Measurements from ENCODE around the gene B4GALT1.

- no peak for TF ChIP-seq CTCF (IDR thresholded peaks at IDR 0.05; ENCODE audit: control extremely low read depth in 1 of 3, insufficient read depth in 1 of 3, low read depth in 1 of 3, low read length in 3 of 3)
- TF ChIP-seq EZH2 (IDR thresholded peaks at IDR 0.05; ENCODE audit: low read depth, low read length, severe bottlenecking): no peak
- no peak for TF ChIP-seq POLR2A (IDR thresholded peaks at IDR 0.05; ENCODE audit: control extremely low read depth in 1 of 2, low read depth in 2 of 2, low read length in 2 of 2)
- no peak for TF ChIP-seq E2F6 (IDR thresholded peaks at IDR 0.05)
- no peak for TF ChIP-seq BCL11A (IDR thresholded peaks at IDR 0.05; ENCODE audit: low read depth in 2 of 2, low read length in 2 of 2)
- TF ChIP-seq KDM1A (IDR thresholded peaks at IDR 0.05; ENCODE audit: borderline replicate concordance, low read length): no peak
- TF ChIP-seq CEBPB (IDR thresholded peaks at IDR 0.05; ENCODE audit: low read depth, low read length): no peak
- no peak for TF ChIP-seq MAX (IDR thresholded peaks at IDR 0.05)
- no peak for TF ChIP-seq TAF1 (IDR thresholded peaks at IDR 0.05; ENCODE audit: low read depth, low read length)
- TF ChIP-seq ATF3 (IDR thresholded peaks at IDR 0.05; ENCODE audit: insufficient read depth, low read depth, low read length): no peak
- no peak for TF ChIP-seq POLR2AphosphoS5 (IDR thresholded peaks at IDR 0.05; ENCODE audit: low read depth, low read length)
- TF ChIP-seq GABPA (IDR thresholded peaks at IDR 0.05; ENCODE audit: borderline replicate concordance, insufficient read depth, low read length): no peak
- TF ChIP-seq RBBP5 (IDR thresholded peaks at IDR 0.05; ENCODE audit: borderline replicate concordance, low read depth, low read length): no peak
- no peak for TF ChIP-seq USF2 (IDR thresholded peaks at IDR 0.05; ENCODE audit: low read length)
Observed at GRCh38 chr9:33117306-33117705, 49.8 kb downstream of the B4GALT1 start.
